Neural cell (in vitro differentiated cells): ENCODE data around the gene ANKRD1. TPM values are rescaled to one million over a fixed set of nuclear protein-coding genes. Genes with fewer than 3 reads are reported as not detected.

ENCODE experiments used
- H2AFZ ChIP-seq: fragments of 200-600, 300-800 bp; sonication (generic), shearing (Covaris generic); 2 replicates; pipeline ENCODE4 v1.6.0; 2014; ENCODE audit warnings: low read depth, mild to moderate bottlenecking, antibody characterized with exemption, low read length, moderate library complexity
- H3F3A ChIP-seq: fragments of 200-600 bp; shearing (Covaris generic); 2 replicates; pipeline ENCODE4 v1.6.1; 2016; ENCODE audit warnings: mild to moderate bottlenecking, moderate library complexity, mixed read lengths, antibody characterized with exemption, low read length; ENCODE audit not compliant: insufficient read depth, poor library complexity, severe bottlenecking
- H3K27ac ChIP-seq: fragments of 200-600, 300-800 bp; sonication (generic), shearing (Covaris generic); 2 replicates; pipeline ENCODE4 v1.5.1; 2014; ENCODE audit warnings: mild to moderate bottlenecking, low read length, moderate library complexity
- H3K27me3 ChIP-seq: fragments of 300-800, 200-600 bp; sonication (generic), shearing (Covaris generic); 2 replicates; pipeline ENCODE4 v1.6.0; 2014; ENCODE audit warnings: mild to moderate bottlenecking, low read depth, low read length, moderate library complexity; ENCODE audit not compliant: insufficient read depth
- H3K36me3 ChIP-seq: fragments of 300-800, 200-600 bp; sonication (generic), shearing (Covaris generic); 2 replicates; pipeline ENCODE4 v1.5.1; 2014; ENCODE audit warnings: mild to moderate bottlenecking, antibody characterized with exemption, low read length, moderate library complexity; ENCODE audit not compliant: insufficient read depth
- H3K4me2 ChIP-seq: fragments of 300-800, 200-600 bp; sonication (generic), shearing (Covaris generic); 2 replicates; pipeline ENCODE4 v1.6.0; 2014; ENCODE audit warnings: mild to moderate bottlenecking, low read length
- H3K4me3 ChIP-seq: fragments of 300-800, 200-600 bp; sonication (generic), shearing (Covaris generic); 2 replicates; pipeline ENCODE4 v1.5.1; 2014; ENCODE audit warnings: mild to moderate bottlenecking, low read length, moderate library complexity
- H3K79me2 ChIP-seq: fragments of 200-600 bp; shearing (Covaris generic); replicated peaks from 2 replicates; pipeline ENCODE4 v1.6.0; 2014; ENCODE audit warnings: mild to moderate bottlenecking, low read length, moderate library complexity; ENCODE audit not compliant: insufficient read depth
- H3K9ac ChIP-seq: fragments of 300-800, 200-600 bp; sonication (generic), shearing (Covaris generic); 2 replicates; pipeline ENCODE4 v1.6.1; 2016; ENCODE audit warnings: mild to moderate bottlenecking, low read length, mixed read lengths
- H3K9me2 ChIP-seq: fragments of 200-600 bp; shearing (Covaris generic); 2 replicates; pipeline ENCODE4 v1.6.1; 2016; ENCODE audit warnings: mild to moderate bottlenecking, low read length, mixed read lengths; ENCODE audit not compliant: insufficient read depth
- H3K9me3 ChIP-seq: fragments of 200-600, 300-800 bp; sonication (generic), shearing (Covaris generic); 2 replicates; pipeline ENCODE4 v1.6.1; 2016; ENCODE audit warnings: mild to moderate bottlenecking, mixed run types, low read length, moderate library complexity, mixed read lengths
- H4K20me1 ChIP-seq: fragments of 200-600 bp; shearing (Covaris generic); 2 replicates; pipeline ENCODE4 v1.6.1; 2016; ENCODE audit warnings: mild to moderate bottlenecking, mixed run types; ENCODE audit not compliant: insufficient read depth
- CTCF ChIP-seq: fragments of 450-650 bp; IDR thresholded peaks from 2 replicates; pipeline ENCODE4 v1.5.1; 2014; ENCODE audit warnings: antibody characterized with exemption, mild to moderate bottlenecking, moderate library complexity; ENCODE audit not compliant: poor library complexity, severe bottlenecking
- EP300 ChIP-seq: fragments of 450-650 bp; conservative IDR thresholded peaks from 2 replicates; pipeline ENCODE4 v1.6.1; 2014; ENCODE audit warnings: antibody characterized with exemption, mild to moderate bottlenecking, moderate library complexity; ENCODE audit not compliant: poor library complexity, severe bottlenecking
- EZH2 ChIP-seq: fragments of 200-600, 300-800 bp; shearing (Covaris generic), sonication (generic); IDR thresholded peaks from 2 replicates; pipeline ENCODE4 v1.6.1; 2014; ENCODE audit warnings: antibody characterized with exemption, low read length, borderline replicate concordance, mild to moderate bottlenecking; ENCODE audit not compliant: insufficient read depth, poor library complexity, severe bottlenecking
- MXI1 ChIP-seq: fragments of 450-650 bp; conservative IDR thresholded peaks from 2 replicates; pipeline ENCODE4 v1.6.1; 2014; ENCODE audit warnings: antibody characterized with exemption, mild to moderate bottlenecking; ENCODE audit not compliant: poor library complexity, severe bottlenecking
- POLR2AphosphoS5 ChIP-seq: IDR thresholded peaks from 2 replicates; pipeline ENCODE4 v1.6.1; 2012
- RAD21 ChIP-seq: fragments of 450-650 bp; conservative IDR thresholded peaks from 2 replicates; pipeline ENCODE4 v1.6.1; 2014; ENCODE audit warnings: antibody characterized with exemption, mild to moderate bottlenecking, moderate library complexity
- REST ChIP-seq: IDR thresholded peaks from 2 replicates; pipeline ENCODE4 v1.6.1; 2012; ENCODE audit warnings: borderline replicate concordance
- SMC3 ChIP-seq: fragments of 450-650 bp; conservative IDR thresholded peaks from 2 replicates; pipeline ENCODE4 v1.6.1; 2014; ENCODE audit warnings: antibody characterized with exemption, mild to moderate bottlenecking, moderate library complexity; ENCODE audit not compliant: poor library complexity
- TAF1 ChIP-seq: IDR thresholded peaks from 2 replicates; pipeline ENCODE4 v1.6.1; 2012; ENCODE audit warnings: low read depth
- polyA plus RNA-seq: library from polyadenylated mRNA; depleted of rRNA; stranded (reverse); fragments of >200 nt; gene quantifications from 2 replicates; pipeline ENCODE4 v1.2.3, GENCODE V29; 2014

Gene ANKRD1
- polyA plus RNA-seq, 1 donor from 2014 or later, result not detected

GRCh38 chr10:90964781-90965465 lies 44.0 kb upstream of the ANKRD1 start:
- Histone ChIP-seq H3F3A (no peaks in the 10 kb centered on the region), H3K9me3 (no peaks in the 10 kb centered on the region), H3K9me2 (no peaks in the 10 kb centered on the region), H3K9ac (no peak overlapping the region), H3K36me3 (no peaks in the 10 kb centered on the region), H3K4me2 (no peak overlapping the region), H3K4me3 (no peak overlapping the region), H3K79me2 (no peaks in the 10 kb centered on the region), H3K27ac (no peak overlapping the region), H2AFZ (no peak overlapping the region), H4K20me1 (no peaks in the 10 kb centered on the region), H3K27me3 (no peaks in the 10 kb centered on the region)
- TF ChIP-seq CTCF, result no peak
- TF ChIP-seq EZH2, result no peak
- TF ChIP-seq POLR2AphosphoS5, result no peak
- TF ChIP-seq MXI1, result no peak
- TF ChIP-seq RAD21, result no peak

- Histone ChIP-seq H3K27ac (no peak overlapping the region), H3K27me3 (no peaks in the 10 kb centered on the region), H4K20me1 (no peaks in the 10 kb centered on the region), H2AFZ (no peak overlapping the region), H3K9ac (no peak overlapping the region), H3K9me2 (no peaks in the 10 kb centered on the region), H3F3A (no peaks in the 10 kb centered on the region), H3K36me3 (no peaks in the 10 kb centered on the region), H3K9me3 (no peaks in the 10 kb centered on the region), H3K4me3 (no peak overlapping the region), H3K79me2 (no peaks in the 10 kb centered on the region), H3K4me2 (no peak overlapping the region)
- TF ChIP-seq MXI1, result no peak
- TF ChIP-seq SMC3, result no peak
- TF ChIP-seq EP300, result no peak
- TF ChIP-seq REST, result no peak
- TF ChIP-seq RAD21, result no peak
- no peak for TF ChIP-seq CTCF
- no peak for TF ChIP-seq EZH2
- no peak for TF ChIP-seq TAF1
- no peak for TF ChIP-seq POLR2AphosphoS5
Measured at GRCh38 chr10:90963331-90963730, 42.4 kb upstream of the ANKRD1 start.
